Measurements from ENCODE around the gene MYH11. TPM values are rescaled to one million over a fixed set of nuclear protein-coding genes. Genes with fewer than 3 reads are reported as not detected.
"Not testable (repeated sequence)": the region's sequence is repeated elsewhere in the genome, so short reads cannot be mapped to it uniquely, and the experiment has no call there.

Gene MYH11
- total RNA-seq, 1 donor from 2014 or later: 0.04 TPM

DNA sequence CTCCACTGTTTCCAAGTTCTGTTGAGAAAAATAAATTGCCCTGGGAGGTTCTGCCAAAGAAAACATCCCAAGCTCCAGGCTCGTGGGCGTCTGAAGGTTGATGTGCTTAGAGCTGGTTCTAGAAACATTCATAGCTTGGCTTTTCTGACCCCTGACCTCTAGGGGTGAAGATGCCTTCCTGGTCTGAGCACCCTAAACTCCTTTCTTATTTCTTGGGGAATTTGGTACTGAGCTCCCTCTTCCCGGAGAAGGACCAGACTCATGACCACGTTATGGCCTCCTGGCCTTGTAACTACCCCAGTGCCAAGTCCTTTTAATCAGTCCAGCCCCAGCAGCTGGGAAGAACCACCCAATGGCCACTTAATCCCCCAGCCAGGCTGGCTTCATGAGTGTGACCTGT, 66.4 kb downstream of the MYH11 start:
- no peak for DNase-seq (ENCODE audit: low read depth)
- Histone ChIP-seq H3K4me3 (ENCODE audit: low read depth, low read length) (no peak overlapping the region), H3K36me3 (ENCODE audit: control insufficient read depth, insufficient read depth, low read length) (no peaks in the 10 kb centered on the region), H3K27me3 (ENCODE audit: control insufficient read depth, insufficient read depth, low read length) (no peaks in the 10 kb centered on the region)
- TF ChIP-seq, protein P1, sequence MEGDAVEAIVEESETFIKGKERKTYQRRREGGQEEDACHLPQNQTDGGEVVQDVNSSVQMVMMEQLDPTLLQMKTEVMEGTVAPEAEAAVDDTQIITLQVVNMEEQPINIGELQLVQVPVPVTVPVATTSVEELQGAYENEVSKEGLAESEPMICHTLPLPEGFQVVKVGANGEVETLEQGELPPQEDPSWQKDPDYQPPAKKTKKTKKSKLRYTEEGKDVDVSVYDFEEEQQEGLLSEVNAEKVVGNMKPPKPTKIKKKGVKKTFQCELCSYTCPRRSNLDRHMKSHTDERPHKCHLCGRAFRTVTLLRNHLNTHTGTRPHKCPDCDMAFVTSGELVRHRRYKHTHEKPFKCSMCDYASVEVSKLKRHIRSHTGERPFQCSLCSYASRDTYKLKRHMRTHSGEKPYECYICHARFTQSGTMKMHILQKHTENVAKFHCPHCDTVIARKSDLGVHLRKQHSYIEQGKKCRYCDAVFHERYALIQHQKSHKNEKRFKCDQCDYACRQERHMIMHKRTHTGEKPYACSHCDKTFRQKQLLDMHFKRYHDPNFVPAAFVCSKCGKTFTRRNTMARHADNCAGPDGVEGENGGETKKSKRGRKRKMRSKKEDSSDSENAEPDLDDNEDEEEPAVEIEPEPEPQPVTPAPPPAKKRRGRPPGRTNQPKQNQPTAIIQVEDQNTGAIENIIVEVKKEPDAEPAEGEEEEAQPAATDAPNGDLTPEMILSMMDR (IDR thresholded peaks at IDR 0.05; ENCODE audit: insufficient read depth, low read length, poor library complexity, severe bottlenecking): no peak

DNA sequence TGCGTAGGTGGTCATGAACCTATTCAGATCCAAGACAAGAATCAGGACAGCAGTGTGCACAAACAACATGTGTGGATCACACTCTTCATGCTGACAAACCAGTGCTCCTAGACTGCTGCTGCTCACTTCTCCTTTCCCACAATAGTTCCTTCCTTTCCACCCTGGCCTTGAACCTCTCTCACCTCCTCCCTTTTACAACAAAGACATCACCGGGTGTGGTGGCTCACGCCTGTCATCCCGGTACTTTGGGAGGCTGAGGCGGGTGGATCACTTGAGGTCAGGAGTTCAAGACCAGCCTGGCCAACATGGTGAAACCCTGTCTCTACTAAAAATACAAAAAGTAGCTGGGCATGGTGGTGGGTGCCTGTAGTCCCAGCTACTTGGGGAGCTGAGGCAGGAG, 67.0 kb downstream of the MYH11 start:
- not testable (repeated sequence) for DNase-seq (ENCODE audit: low read depth); H3K4me3 ChIP-seq (ENCODE audit: low read depth, low read length); H3K36me3 ChIP-seq (ENCODE audit: control insufficient read depth, insufficient read depth, low read length)

GRCh38 chr16:15788846-15789239, 68.0 kb downstream of the MYH11 start:
- TF ChIP-seq, protein P1 (IDR thresholded peaks at IDR 0.05; ENCODE audit: insufficient read depth, low read length, poor library complexity, severe bottlenecking): no peak
- no peak for DNase-seq (ENCODE audit: low read depth)
- H3K27me3 ChIP-seq (ENCODE audit: control insufficient read depth, insufficient read depth, low read length): no peaks in the 10 kb centered on the region
- no peak overlapping the region for H3K4me3 ChIP-seq (ENCODE audit: low read depth, low read length)
- no peaks in the 10 kb centered on the region for H3K36me3 ChIP-seq (ENCODE audit: control insufficient read depth, insufficient read depth, low read length)

More for the DNA sequence above, 67.0 kb downstream of the MYH11 start:
- H3K27me3 ChIP-seq (ENCODE audit: control insufficient read depth, insufficient read depth, low read length): not testable (repeated sequence)

DNA sequence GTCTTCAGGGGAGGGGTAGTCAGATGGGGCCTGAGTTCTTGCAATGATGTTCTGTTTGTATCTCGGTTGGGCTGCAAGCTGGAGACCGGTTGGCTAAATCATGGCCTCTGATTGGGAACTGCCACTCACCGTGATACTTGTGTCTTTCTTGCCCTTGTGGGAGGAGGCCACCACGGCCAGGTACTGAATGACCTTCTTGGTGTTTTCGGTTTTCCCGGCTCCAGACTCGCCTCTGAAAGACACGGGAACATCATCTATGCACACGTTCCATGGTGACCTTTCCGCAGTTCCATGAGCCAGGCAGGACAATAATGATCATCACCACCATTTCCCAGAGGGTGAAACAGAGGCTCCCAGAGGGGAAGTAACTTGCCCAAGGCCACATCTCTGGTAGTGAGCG, 70.3 kb downstream of the MYH11 start:
- Histone ChIP-seq H3K4me3 (ENCODE audit: low read depth, low read length) (no peak overlapping the region), H3K27me3 (ENCODE audit: control insufficient read depth, insufficient read depth, low read length) (no peaks in the 10 kb centered on the region), H3K36me3 (ENCODE audit: control insufficient read depth, insufficient read depth, low read length) (no peaks in the 10 kb centered on the region)
- TF ChIP-seq, protein P1 (IDR thresholded peaks at IDR 0.05; ENCODE audit: insufficient read depth, low read length, poor library complexity, severe bottlenecking): no peak
- no peak for DNase-seq (ENCODE audit: low read depth)

DNA sequence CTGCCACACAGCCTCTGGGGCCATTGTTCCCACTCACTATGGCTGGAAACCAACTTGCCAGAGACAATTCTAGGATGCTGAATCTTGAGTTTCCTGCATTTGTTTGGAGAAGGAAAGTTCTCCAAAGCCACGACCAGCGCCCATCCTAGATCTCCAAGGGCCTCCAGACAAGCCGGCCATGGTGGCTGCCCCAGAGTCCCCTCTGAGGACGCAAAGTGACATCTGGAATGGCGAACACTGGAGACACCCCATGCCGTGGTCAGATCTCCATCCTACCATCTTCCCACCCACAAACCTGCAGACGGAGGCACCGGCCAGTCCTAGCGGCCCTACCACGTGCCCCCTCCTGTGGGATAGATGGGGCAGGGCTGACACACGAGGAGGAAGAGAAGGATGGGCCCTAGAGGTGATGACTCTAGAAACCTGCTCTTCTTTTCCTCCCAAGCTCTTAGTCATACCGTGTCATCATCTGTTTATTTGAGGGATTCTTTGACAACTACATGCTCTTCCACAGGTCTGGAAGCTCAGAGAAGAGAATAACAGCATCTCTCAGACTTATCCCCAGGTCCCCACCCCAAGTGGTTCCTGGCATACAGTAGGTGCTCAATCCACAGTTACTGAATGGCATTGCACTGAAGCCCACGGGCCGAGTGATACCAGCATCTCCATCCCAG, 71.3 kb downstream of the MYH11 start:
- TF ChIP-seq, protein P1 (IDR thresholded peaks at IDR 0.05; ENCODE audit: insufficient read depth, low read length, poor library complexity, severe bottlenecking): no peak
- no peaks in the 10 kb centered on the region for H3K36me3 ChIP-seq (ENCODE audit: control insufficient read depth, insufficient read depth, low read length)
- no peaks in the 10 kb centered on the region for H3K27me3 ChIP-seq (ENCODE audit: control insufficient read depth, insufficient read depth, low read length)
- no peak for DNase-seq (ENCODE audit: low read depth)
- no peak overlapping the region for H3K4me3 ChIP-seq (ENCODE audit: low read depth, low read length)

DNA sequence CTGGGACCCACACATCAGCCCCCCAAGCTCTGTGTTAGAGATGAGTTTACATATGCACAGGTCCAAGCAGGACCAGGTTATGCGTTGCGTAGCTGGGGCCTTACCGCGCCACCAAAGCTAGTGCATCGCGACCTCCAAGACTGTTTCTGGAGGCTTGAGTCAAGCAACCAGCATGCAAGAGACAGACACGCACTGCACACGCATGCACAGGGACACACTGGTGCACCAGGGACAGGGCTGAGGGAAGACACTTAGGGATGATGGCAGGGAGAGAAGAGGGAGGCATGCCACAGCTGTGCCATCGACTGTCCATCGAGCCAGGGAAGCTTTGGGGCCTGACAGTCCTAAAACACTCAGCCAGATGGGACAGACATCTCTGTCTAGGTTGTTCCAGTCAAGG, 72.8 kb downstream of the MYH11 start:
- H3K27me3 ChIP-seq (ENCODE audit: control insufficient read depth, insufficient read depth, low read length): no peaks in the 10 kb centered on the region
- TF ChIP-seq, protein P1 (IDR thresholded peaks at IDR 0.05; ENCODE audit: insufficient read depth, low read length, poor library complexity, severe bottlenecking): no peak
- H3K36me3 ChIP-seq (ENCODE audit: control insufficient read depth, insufficient read depth, low read length): no peaks in the 10 kb centered on the region
- H3K4me3 ChIP-seq (ENCODE audit: low read depth, low read length): no peak overlapping the region
- DNase-seq (ENCODE audit: low read depth): no peak
